Measurements from ENCODE around the gene FOXK1.
"Not testable (repeated sequence)": the region's sequence is repeated elsewhere in the genome, so short reads cannot be mapped to it uniquely, and the experiment has no call there.

The FOXK1 gene

GRCh38 chr7:4681886-4682620, at the start of gene FOXK1:
FOXK1 (plus strand) TSS chr7:4682295; CDS start chr7:4682309, 14 bp downstream.
- DNase-seq (ENCODE audit: low spot score): peak; percentile 67

GRCh38 chr7:4633012-4633411, 49.1 kb upstream of the FOXK1 start:
- peak; percentile 75 for DNase-seq (ENCODE audit: low spot score)

- no peak for DNase-seq (ENCODE audit: low spot score)
Observed at GRCh38 chr7:4634166-4634565, 47.9 kb upstream of the FOXK1 start.

- no peak for DNase-seq (ENCODE audit: low spot score)
Observed at GRCh38 chr7:4638781-4639575, 43.1 kb upstream of the FOXK1 start.

DNA sequence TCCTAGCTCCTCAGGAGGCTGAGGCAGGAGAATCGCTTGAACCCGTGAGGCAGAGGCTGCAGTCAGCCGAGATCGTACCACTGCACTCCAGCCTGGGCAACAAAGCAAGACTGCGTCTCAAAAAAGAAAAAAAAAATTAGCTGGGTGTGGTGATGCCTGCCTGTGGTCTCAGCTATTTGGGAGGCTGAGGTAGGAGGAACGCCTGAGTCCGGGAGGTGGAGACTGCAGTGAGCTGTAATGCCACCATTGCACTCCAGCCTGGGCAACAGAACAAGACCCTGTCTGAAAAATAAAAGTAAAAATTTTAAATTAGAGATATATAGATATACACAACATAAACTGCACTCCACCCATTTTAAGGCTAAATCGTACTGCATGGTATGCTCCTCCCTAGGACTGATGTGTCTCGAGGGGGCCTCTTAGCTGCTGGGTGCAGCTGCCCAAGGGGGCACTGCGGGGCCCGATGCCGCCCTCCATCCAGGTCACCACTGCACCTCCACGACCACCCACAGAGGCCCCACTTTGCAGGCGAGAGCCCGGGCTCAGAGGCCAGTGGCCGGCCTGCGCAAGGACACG, 40.9 kb upstream of the FOXK1 start:
- DNase-seq (ENCODE audit: low spot score): no peak

DNA sequence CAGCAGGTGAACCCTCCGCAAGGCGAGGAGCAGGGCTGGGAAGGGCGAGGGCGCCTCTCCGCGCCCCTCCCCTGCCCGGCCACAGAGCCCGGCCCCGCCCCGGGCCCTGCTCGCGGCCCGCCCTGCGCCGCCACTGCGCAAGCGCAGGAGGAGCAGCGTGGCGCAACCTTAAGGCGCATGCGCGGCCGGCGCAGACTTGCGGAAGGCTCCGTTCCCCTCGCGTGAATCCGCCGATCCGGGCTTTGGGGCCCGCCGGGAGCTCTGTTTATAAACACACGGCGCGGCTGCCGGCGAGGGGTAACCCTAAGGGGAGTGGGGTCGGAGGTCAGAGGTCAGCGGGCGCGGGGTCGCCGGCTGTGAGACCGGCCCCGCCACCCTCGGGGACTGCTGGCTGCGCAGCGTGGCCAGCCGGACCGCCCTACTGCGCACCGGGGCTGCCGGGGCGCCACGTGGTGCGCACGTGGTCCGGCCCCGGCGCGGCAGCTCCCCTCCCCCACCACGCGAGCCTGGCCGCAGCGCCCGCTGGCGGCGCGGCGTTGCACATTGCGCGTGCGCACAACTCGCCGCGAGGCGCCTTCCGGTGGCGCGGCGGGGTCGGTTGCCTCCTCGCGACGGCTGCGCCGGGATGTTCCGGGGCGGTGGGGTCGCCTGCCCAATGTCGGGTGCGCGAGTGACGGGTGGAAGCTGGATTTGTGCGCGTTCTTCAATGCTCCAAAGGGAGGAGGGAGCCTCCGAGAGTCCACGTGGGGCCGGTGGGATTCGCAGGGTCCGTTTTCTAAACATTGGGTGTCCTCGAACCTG, 40.2 kb upstream of the FOXK1 start:
- peak; percentile 96 for DNase-seq (ENCODE audit: low spot score)

GRCh38 chr7:4642468-4643203, 39.5 kb upstream of the FOXK1 start:
- no peak for DNase-seq (ENCODE audit: low spot score)

DNA sequence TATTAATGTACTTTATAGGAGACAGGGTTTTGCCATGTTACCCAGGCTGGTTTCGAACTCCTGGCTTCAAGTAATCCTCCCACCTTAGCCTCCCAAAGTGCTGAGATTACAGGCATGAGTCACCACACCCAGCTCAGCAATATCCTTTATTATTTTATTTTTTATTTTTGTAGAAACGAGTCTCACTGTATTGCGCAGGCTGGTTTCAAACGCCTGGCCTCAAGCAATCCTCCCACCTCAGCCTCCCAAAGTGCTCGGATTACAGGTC, 39.0 kb upstream of the FOXK1 start:
- DNase-seq (ENCODE audit: low spot score): not testable (repeated sequence)

- DNase-seq (ENCODE audit: low spot score): no peak
Observed at GRCh38 chr7:4645246-4645645, 36.8 kb upstream of the FOXK1 start.

DNA sequence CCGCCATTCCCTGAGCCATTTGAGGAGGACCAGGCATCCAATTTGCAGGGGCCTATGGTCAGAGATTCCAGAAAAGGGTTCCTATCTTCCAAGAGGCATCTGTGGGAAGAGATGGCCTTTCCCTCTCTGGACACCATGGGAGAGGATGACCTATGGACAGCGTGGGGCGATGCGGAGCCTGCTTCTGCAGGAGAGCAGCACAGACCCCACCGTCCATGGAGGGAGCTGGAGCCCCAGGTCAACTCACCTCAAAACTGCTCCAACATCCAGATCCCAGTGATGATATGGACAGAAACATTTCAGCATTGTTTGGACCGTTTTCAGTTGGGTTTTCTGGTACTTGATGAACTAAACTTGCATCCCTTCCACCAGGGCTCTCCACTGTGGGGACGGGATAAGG, 34.0 kb upstream of the FOXK1 start:
- DNase-seq (ENCODE audit: low spot score): no peak

DNA sequence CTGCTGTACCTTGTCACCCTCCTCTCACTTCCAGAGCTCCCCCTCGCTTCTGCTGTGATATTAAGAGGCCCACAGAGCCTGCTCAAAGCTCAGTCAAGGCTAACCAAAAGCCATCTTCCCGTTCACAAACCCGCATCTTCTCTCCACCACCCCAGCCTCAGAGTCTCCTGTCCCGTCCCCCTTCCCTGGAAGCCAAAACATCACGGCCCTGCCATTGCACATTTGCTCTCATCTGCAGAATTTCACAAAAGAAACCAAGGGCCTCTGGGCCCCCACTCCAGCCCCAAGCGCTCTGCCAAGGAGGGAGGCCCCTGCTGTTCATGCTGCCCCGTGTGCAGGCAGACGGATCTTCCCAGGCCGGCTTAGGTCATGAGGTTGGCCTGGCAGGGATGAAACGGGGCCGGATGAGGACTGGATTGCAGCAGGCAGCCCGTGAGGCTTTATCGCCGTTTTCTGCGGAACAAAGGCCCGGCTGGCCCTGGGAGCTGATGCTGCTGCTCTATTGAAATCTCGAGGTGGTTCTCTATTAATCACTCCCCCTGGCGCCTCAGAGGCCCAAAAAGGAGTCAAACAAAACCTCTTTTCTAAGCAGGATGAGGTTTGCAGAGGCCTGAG, 31.6 kb upstream of the FOXK1 start:
- no peak for DNase-seq (ENCODE audit: low spot score)

- no peak for DNase-seq (ENCODE audit: low spot score)
Observed at GRCh38 chr7:4653771-4654170, 28.3 kb upstream of the FOXK1 start.

DNA sequence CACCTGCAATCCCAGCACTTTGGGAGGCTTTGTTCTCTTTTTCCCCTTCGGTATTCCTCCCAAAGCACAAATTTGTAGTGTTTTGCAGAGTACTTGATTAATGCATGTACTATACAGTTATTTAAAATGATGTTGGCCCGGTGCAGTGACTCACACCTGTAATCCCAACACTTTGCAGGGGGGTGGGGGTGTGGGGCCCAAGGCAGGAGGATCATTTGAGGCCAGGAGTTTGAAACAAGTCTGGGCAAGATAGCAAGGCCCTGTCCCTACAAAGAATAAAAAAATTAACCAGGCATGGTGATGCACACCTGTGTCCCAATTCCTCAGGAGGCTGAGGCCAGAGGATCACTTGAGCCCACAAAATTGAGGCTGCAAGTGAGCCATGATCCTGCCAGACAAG, 26.8 kb upstream of the FOXK1 start:
- DNase-seq (ENCODE audit: low spot score): no peak

- no peak for DNase-seq (ENCODE audit: low spot score)
Observed at GRCh38 chr7:4655896-4656295, 26.2 kb upstream of the FOXK1 start.

DNA sequence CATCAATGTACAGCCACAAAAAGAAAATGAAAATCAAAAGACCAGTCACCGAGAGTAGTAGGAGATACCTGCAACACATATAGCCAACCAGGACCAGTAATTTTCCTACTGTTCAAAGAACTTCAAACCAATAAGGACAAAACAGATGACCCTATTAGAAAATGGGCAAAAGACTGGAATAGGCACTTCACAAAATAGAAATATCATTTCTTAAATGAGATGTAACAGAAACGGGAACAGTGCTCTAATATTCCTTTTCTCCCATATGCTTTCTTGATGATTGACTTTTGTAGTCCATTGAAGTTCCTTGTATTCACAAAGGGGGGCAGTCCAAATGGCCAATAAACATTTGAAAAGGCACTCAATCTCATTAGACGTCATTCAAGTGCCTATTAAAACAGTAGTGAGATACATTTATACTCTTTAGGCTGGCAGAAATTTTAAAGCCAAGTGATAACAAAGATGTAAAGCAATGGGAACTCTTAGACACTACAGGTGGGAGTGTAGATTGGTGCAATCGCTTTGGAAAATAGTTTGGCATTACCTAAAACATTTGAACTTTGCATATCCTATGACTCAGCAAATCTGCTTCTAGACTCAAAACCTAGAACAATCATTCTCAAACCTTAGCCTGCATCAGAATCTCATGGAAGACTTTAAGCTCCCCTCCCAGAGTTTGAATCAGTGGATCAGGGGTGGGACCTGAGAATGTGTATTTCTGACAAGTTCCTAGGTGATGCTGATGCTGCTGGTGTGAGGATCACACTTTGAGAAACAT, 24.3 kb upstream of the FOXK1 start:
- no peak for DNase-seq (ENCODE audit: low spot score)

DNA sequence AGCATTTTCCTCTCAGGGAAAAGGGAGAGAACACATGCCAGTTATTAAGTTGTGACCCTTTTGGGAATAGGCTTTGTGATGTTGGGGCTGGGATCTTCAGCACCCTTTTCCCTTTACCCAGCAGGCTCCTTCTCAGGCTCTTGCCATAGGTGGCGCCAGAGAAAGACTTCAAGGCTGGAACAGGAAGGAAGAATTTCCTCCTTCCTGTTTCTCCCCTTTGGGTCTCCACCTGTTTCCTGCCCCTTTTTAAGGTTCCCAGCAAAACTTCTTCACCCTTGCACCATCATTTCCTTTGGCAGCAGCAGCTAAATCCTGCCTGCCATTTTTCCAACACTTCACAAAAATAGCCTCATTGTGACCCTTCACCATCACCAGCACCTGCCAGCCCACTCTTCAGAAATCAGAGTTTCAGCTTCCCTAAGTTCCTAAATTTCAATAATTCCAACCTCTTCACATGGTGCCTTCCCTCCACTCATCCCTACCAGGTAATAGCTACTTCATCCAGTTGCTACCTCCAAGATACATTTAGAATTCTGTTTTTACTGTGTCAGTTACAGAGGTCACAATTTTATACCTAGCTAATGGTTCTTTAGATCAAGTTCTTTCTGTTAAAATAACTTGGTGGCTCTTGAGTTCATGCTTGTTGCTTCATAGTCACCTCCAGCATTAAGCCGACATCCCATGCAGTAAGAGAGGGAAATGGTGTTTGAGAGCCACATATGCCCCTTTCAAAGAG, 22.4 kb upstream of the FOXK1 start:
- DNase-seq (ENCODE audit: low spot score): no peak

DNA sequence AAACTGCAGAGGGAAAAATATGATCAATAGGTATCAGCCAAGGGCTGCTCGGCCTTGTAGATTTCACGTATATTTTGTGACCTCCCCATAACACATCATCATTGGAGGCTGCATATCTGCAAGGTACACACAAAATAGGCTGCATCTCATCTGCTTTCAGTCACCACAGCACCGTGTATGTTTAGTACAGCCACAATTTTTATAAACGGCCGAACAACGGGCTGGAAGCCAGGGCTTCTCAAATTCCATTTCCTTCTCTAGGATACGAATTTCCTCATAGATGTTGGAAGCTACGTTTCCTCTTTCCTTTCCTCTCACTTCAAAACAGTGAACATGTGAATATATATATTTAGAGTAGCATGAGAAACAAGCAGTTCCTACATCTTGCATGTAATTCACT, 20.2 kb upstream of the FOXK1 start:
- DNase-seq (ENCODE audit: low spot score): no peak

DNA sequence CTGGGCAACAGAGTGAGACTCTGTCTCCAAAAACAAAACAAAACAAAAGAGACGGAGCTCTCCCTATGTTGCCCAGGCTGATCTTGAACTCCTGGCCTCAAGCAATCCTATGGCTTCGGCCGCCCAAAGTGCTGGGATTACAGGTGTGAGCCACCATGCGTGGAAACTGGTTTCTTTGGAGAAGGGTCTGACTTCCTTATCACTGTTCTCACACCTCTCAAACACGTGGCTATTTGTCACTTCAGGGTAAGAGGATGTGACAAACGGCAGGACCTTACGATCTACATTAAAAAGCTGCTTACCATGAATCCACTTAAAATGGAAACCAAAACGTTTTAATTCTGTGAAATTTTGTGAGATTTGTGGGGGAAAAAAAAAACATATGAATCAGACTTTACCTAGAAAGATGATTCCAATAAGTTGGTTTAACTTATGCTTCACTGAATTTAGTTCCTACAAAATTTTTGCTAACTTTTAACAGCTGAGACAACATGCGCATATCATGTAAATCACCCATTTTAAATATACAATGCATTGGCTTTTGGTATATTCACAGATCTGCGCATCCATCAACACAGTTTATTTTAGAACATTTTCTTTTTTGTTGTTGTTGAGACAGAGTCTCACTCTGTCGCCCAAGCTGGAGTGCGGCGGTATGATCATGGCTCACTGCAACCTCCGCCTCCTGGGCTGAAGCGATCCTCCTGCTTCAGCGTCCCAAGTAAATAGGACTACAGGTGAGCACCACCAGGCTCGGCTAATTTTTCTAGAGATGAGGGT, 18.7 kb upstream of the FOXK1 start:
- no peak for DNase-seq (ENCODE audit: low spot score)

- no peak for DNase-seq (ENCODE audit: low spot score)
Observed at GRCh38 chr7:4665661-4666060, 16.4 kb upstream of the FOXK1 start.

Data from COLO829 (cell line).